ENCODE measurements around the gene ROBO1.
"Not testable (repeated sequence)": the region's sequence is repeated elsewhere in the genome, so short reads cannot be mapped to it uniquely, and the experiment has no call there.

ROBO1 gene

GRCh38 chr3:79175870-79176269, 591.9 kb downstream of the ROBO1 start:
- H3K27ac ChIP-seq = no peak overlapping the region
- TF ChIP-seq, protein P1, sequence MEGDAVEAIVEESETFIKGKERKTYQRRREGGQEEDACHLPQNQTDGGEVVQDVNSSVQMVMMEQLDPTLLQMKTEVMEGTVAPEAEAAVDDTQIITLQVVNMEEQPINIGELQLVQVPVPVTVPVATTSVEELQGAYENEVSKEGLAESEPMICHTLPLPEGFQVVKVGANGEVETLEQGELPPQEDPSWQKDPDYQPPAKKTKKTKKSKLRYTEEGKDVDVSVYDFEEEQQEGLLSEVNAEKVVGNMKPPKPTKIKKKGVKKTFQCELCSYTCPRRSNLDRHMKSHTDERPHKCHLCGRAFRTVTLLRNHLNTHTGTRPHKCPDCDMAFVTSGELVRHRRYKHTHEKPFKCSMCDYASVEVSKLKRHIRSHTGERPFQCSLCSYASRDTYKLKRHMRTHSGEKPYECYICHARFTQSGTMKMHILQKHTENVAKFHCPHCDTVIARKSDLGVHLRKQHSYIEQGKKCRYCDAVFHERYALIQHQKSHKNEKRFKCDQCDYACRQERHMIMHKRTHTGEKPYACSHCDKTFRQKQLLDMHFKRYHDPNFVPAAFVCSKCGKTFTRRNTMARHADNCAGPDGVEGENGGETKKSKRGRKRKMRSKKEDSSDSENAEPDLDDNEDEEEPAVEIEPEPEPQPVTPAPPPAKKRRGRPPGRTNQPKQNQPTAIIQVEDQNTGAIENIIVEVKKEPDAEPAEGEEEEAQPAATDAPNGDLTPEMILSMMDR (conservative IDR thresholded peaks at IDR 0.05) = no peak
- TF ChIP-seq ZFX (IDR thresholded peaks at IDR 0.05) = no peak

DNA sequence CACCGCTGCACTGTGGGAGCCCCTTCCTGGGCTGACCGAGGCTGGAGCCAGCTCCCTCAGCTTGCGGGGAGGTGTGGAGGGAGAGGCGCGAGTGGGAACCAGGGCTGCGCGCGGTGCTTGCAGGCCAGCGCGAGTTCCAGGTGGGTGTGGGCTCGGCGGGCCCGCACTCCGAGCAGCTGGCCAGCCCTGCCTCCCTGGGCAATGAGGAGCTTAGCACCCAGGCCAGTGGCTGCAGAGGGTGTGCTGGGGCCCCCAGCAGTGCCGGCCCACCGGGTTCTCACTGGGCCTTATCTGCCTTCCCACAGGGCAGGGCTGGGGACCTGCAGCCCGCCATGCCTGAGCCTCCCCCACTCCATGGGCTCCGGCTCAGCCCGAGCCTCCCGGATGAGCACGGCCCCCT, 594.5 kb downstream of the ROBO1 start:
- H3K27ac ChIP-seq = not testable (repeated sequence)

DNA sequence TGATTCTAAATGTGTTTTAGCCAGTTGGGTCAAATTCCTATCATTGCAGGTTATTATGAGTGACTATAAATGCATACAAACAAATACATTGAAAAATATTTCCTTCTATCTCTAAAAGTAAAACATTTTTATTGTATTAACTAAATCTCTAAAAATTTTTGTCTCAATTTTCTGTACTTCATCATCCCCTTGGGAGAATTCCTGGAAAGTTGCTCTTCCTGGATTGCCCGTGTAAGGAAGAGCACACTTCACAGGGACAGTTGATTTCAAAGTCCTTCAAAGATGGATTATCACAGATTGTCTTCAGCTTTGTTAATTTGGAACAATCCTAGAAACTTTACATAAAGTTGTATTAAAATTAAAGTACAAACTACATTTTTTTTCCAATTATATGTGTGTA, 595.6 kb downstream of the ROBO1 start:
- no peak overlapping the region for H3K27ac ChIP-seq
- TF ChIP-seq, protein P1 (conservative IDR thresholded peaks at IDR 0.05) = no peak
- no peak for TF ChIP-seq ZFX (IDR thresholded peaks at IDR 0.05)

- TF ChIP-seq, protein P1 (conservative IDR thresholded peaks at IDR 0.05) = no peak
- TF ChIP-seq ZFX (IDR thresholded peaks at IDR 0.05) = no peak
- no peak overlapping the region for H3K27ac ChIP-seq
These were observed 597.8 kb downstream of the ROBO1 start for GRCh38 chr3:79170021-79170420.

DNA sequence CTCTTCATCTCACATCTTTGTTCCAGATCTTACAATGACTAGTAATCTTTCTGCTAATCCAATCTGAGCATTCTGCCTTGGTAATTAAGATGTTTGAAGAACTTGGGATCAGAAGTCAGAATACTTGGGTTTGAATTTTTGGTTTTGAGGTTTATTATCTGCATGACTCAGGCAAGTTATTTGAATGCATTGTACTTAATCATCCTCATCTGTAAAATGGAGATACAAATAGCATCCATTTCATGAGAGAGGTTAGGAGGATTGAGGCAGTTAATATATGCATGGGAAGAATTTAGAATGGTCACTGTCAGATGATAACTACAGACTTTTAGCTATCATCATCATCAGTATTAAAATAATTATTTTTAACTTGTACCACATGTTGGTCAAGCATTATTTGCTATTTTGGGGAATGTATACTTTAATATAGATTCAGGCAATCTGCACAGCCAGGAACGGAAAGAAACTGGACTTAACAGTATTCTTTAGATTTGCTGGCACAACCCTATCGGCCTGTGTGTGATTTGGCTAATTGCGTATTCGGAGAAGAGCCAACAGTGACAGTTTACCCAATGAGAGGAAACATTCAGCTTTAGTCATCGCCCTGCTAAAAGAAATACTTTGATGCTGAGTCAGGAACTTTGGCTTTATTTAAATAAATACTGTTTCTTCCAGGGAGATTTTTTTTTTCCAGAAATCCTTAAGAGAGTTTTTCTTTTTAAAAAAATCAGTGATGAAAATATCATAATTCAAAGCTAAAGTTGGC, 600.0 kb downstream of the ROBO1 start:
- no peak for TF ChIP-seq ZFX (IDR thresholded peaks at IDR 0.05)
- TF ChIP-seq, protein P1 (conservative IDR thresholded peaks at IDR 0.05) = no peak

GRCh38 chr3:79162653-79163052, 605.1 kb downstream of the ROBO1 start:
- H3K27ac ChIP-seq = no peak overlapping the region
- no peak for TF ChIP-seq ZFX (IDR thresholded peaks at IDR 0.05)
- TF ChIP-seq, protein P1 (conservative IDR thresholded peaks at IDR 0.05) = no peak

More for the DNA sequence above, 600.0 kb downstream of the ROBO1 start:
- H3K27ac ChIP-seq = no peak overlapping the region

DNA sequence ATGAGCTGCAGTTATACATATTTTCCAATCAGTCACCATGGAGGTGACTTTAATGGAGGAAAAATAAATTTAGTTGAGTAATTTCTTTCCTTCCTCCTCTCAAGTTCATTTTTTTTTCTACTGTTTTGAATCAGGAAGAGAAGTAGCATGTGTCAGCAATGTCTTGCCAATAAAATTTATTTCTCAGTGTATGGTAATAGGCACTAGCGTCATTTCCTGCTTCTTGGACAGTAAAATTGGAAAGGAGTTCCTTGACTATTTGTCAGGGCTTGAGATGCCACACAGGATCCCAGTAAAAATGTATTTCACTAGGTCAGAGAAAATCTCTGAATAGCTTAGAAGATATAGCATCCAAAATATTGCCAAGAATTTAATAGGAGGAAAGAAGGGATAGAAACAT, 605.9 kb downstream of the ROBO1 start:
- H3K27ac ChIP-seq = no peak overlapping the region
- no peak for TF ChIP-seq ZFX (IDR thresholded peaks at IDR 0.05)
- TF ChIP-seq, protein P1 (conservative IDR thresholded peaks at IDR 0.05) = no peak

DNA sequence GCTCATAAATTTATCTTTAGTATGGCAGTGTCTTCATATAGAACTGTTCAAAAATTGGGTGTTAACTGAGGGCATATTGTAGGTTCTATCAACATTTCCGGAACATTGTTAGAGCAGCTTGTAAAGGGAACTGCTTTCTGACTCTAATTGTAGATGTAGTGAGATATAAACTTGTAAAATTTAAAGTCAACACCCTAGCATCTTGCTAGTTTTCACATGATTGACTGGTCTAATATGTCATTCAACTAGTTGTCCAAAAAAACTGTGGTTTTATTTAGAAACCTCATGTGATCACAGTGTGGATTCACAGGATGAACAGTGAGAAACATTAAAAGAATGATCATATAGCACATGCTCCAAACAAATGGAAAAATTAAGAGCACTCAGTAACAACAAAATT, 607.4 kb downstream of the ROBO1 start:
- TF ChIP-seq, protein P1 (conservative IDR thresholded peaks at IDR 0.05) = no peak

More for the DNA sequence above, 607.4 kb downstream of the ROBO1 start:
- no peak overlapping the region for H3K27ac ChIP-seq
